22Rv1 (cell line): ENCODE results near the gene SUPT5H.
A peak's percentile ranks its signal among the peaks of the same experiment; 100 is the strongest.

Experiments
- CTCF ChIP-seq: fragments of 450-650 bp; IDR thresholded peaks from 2 replicates; pipeline ENCODE4 v1.5.1; 2017; ENCODE audit warnings: mild to moderate bottlenecking
- ZFX ChIP-seq: fragments of 450-650 bp; IDR thresholded peaks from 2 replicates; pipeline ENCODE4 v1.6.1; 2017; ENCODE audit warnings: antibody characterized with exemption, borderline replicate concordance

- TF ChIP-seq CTCF (peak; percentile 95), ZFX (no peak)
These were observed 28.8 kb downstream of the SUPT5H start for GRCh38 chr19:39474139-39474620.
